ENCODE data around the gene RAPGEF1. TPM values are rescaled to one million over a fixed set of nuclear protein-coding genes. Genes with fewer than 3 reads are reported as not detected.
"Not testable (repeated sequence)": the region's sequence is repeated elsewhere in the genome, so short reads cannot be mapped to it uniquely, and the experiment has no call there.

The RAPGEF1 gene
- total and polyA plus RNA-seq, 9 of the 15 experiments (the other 6 are each of a cell fraction or from before 2014, with no cell fraction given) = 0.06 to 44.1 (median 19.9) TPM

GRCh38 chr9:131754846-131755245, 15.0 kb upstream of the RAPGEF1 start (continued):
- TF ChIP-seq, protein P1, sequence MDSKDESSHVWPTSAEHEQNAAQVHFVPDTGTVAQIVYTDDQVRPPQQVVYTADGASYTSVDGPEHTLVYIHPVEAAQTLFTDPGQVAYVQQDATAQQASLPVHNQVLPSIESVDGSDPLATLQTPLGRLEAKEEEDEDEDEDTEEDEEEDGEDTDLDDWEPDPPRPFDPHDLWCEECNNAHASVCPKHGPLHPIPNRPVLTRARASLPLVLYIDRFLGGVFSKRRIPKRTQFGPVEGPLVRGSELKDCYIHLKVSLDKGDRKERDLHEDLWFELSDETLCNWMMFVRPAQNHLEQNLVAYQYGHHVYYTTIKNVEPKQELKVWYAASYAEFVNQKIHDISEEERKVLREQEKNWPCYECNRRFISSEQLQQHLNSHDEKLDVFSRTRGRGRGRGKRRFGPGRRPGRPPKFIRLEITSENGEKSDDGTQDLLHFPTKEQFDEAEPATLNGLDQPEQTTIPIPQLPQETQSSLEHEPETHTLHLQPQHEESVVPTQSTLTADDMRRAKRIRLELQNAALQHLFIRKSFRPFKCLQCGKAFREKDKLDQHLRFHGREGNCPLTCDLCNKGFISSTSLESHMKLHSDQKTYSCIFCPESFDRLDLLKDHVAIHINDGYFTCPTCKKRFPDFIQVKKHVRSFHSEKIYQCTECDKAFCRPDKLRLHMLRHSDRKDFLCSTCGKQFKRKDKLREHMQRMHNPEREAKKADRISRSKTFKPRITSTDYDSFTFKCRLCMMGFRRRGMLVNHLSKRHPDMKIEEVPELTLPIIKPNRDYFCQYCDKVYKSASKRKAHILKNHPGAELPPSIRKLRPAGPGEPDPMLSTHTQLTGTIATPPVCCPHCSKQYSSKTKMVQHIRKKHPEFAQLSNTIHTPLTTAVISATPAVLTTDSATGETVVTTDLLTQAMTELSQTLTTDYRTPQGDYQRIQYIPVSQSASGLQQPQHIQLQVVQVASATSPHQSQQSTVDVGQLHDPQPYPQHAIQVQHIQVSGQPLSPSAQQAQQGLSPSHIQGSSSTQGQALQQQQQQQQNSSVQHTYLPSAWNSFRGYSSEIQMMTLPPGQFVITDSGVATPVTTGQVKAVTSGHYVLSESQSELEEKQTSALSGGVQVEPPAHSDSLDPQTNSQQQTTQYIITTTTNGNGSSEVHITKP (IDR thresholded peaks at IDR 0.05; ENCODE audit: partially characterized antibody) = no peak
- TF ChIP-seq GTF2B (IDR thresholded peaks at IDR 0.05; ENCODE audit: extremely low read depth, insufficient read length) (no peak), ZNF77 (CRISPR knock-in tag; IDR thresholded peaks at IDR 0.05) (no peak)

GRCh38 chr9:131753751-131754150, 13.9 kb upstream of the RAPGEF1 start:
- ATAC-seq; H2AFZ ChIP-seq (ENCODE audit: low read depth, low read length); H3K4me2 ChIP-seq (ENCODE audit: insufficient read depth, low read length); H3K27ac ChIP-seq (ENCODE audit: extremely low read depth, low read depth, low read length); H3K79me2 ChIP-seq (ENCODE audit: control insufficient read depth, insufficient read depth, low read length); DNase-seq (ENCODE audit: extremely low read depth in 1 of 4, low spot score in 3 of 4); BruUV-seq (replicated peaks); H3K9me3 ChIP-seq (replicated peaks; ENCODE audit: control insufficient read depth, insufficient read depth, low read depth, low read length); H3K9ac ChIP-seq (ENCODE audit: insufficient read depth in 1 of 2, low read depth in 2 of 2, low read length in 2 of 2); H3K4me3 ChIP-seq; intact Hi-C loops (cut with micrococcal nuclease); in situ Hi-C loops (cut with MboI); FAIRE-seq; H3K36me3 ChIP-seq (ENCODE audit: control insufficient read depth, insufficient read depth, low read length); CTCF ChIA-PET (ENCODE audit: low intra/inter-chr PET ratio); H3K9me1 ChIP-seq (ENCODE audit: control insufficient read depth, insufficient read depth, low read length); H3K4me1 ChIP-seq (replicated peaks in 1 of 2; ENCODE audit: control insufficient read depth in 2 of 2, insufficient read depth in 2 of 2, low read length in 2 of 2); H4K20me1 ChIP-seq (replicated peaks; ENCODE audit: control insufficient read depth, insufficient read depth, low read length): not testable (repeated sequence)
- POLR2A ChIA-PET = interaction anchor here (0.6 kb wide), 1 partner anchor 77 kb away, joined by 4 read pairs; no protein-coding TSS in a partner anchor
- peaks cover 15 to 28% of the 10 kb centered on the region in 2 experiments for H3K27me3 ChIP-seq (ENCODE audit: control insufficient read depth in 2 of 2, insufficient read depth in 2 of 2, low read length in 2 of 2)
- 22% methylated on average over 9 of the region's 9 CpGs for WGBS (ENCODE audit: insufficient coverage, low coverage, missing lambda C conversion rate)
